Measurements from ENCODE around the gene BRIP1. TPM values are rescaled to one million over a fixed set of nuclear protein-coding genes. Genes with fewer than 3 reads are reported as not detected.

Gene BRIP1
- total RNA-seq, 1 donor from 2014 or later = 66.4 TPM

DNA sequence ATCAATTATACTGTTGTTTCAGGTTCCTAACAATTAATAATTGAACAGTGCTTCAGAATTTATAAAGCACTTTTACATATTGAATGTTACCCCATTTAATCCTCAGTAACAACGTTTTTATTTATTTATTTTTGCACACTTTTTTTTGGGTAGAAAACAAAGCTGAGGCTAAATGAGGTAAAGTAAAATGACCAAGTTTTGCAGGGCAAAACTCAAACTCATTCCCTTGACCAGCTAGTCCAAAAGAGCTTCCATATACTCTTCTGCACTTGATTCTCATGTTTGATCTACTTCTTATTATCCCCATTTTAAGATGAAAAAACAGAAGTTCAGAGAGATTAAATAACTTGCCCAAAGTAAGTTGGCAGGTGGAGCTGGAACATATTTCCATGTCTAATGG, 191.2 kb downstream of the BRIP1 start:
- TF ChIP-seq, protein P1, sequence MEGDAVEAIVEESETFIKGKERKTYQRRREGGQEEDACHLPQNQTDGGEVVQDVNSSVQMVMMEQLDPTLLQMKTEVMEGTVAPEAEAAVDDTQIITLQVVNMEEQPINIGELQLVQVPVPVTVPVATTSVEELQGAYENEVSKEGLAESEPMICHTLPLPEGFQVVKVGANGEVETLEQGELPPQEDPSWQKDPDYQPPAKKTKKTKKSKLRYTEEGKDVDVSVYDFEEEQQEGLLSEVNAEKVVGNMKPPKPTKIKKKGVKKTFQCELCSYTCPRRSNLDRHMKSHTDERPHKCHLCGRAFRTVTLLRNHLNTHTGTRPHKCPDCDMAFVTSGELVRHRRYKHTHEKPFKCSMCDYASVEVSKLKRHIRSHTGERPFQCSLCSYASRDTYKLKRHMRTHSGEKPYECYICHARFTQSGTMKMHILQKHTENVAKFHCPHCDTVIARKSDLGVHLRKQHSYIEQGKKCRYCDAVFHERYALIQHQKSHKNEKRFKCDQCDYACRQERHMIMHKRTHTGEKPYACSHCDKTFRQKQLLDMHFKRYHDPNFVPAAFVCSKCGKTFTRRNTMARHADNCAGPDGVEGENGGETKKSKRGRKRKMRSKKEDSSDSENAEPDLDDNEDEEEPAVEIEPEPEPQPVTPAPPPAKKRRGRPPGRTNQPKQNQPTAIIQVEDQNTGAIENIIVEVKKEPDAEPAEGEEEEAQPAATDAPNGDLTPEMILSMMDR (IDR thresholded peaks at IDR 0.05) = no peak
- no peak for TF ChIP-seq EZH2phosphoT487 (IDR thresholded peaks at IDR 0.05)
- no peak for TF ChIP-seq EZH2 (IDR thresholded peaks at IDR 0.05)
- Histone ChIP-seq H3K4me1 (no peaks in the 10 kb centered on the region), H3K27me3 (no peaks in the 10 kb centered on the region), H3F3A (ENCODE audit: low read depth) (no peaks in the 10 kb centered on the region), H3K9me3 (ENCODE audit: low read depth) (no peaks in the 10 kb centered on the region), H4K20me1 (ENCODE audit: low read depth) (no peaks in the 10 kb centered on the region), H3K4me2 (no peak overlapping the region), H3K9ac (no peak overlapping the region), H3K4me3 (no peak overlapping the region), H3K79me2 (ENCODE audit: low read depth) (no peaks in the 10 kb centered on the region), H3K36me3 (no peaks in the 10 kb centered on the region), H3K27ac (no peak overlapping the region), H2AFZ (replicated peaks) (no peak overlapping the region)
- Mint-ChIP-seq H3K4me1 (no peaks in the 10 kb centered on the region), H3K27ac (no peak overlapping the region), H3K36me3 (no peaks in the 10 kb centered on the region), H3K9me3 (no peaks in the 10 kb centered on the region), H3K4me3 (no peak overlapping the region), H3K27me3 (ENCODE audit: insufficient read depth, low read depth) (no peaks in the 10 kb centered on the region)
- no peak for DNase-seq (ENCODE audit: low spot score)

DNA sequence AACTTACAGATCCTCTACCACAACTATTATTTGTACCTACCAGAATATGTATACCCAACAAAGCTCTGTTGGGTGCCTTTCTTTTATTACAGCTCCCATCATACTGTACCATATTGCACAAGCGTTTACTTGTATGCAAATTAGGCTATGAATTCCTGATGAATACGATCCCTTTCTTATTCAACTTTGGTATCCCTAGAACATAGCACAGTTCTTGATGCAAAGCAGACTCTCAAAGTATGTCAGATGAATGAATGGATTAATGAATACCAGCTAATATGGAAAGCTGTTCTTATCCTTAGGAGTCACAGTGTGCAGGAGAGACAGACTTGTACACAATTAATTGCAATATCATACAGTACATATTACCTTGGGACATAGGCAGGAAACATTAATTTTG, 192.6 kb downstream of the BRIP1 start:
- H3K36me3 ChIP-seq = no peaks in the 10 kb centered on the region
- no peak overlapping the region for H3K4me3 ChIP-seq
- H3K36me3 Mint-ChIP-seq = no peaks in the 10 kb centered on the region
- H4K20me1 ChIP-seq (ENCODE audit: low read depth) = no peaks in the 10 kb centered on the region
- H3K9me3 ChIP-seq (ENCODE audit: low read depth) = no peaks in the 10 kb centered on the region
- H2AFZ ChIP-seq (replicated peaks) = no peak overlapping the region
- H3K27me3 ChIP-seq = no peaks in the 10 kb centered on the region
- no peaks in the 10 kb centered on the region for H3K79me2 ChIP-seq (ENCODE audit: low read depth)
- H3K4me1 ChIP-seq = no peaks in the 10 kb centered on the region
- H3K27ac Mint-ChIP-seq = no peak overlapping the region
- no peaks in the 10 kb centered on the region for H3K4me1 Mint-ChIP-seq
- no peak overlapping the region for H3K27ac ChIP-seq
- DNase-seq (ENCODE audit: low spot score) = no peak
- TF ChIP-seq, protein P1 (IDR thresholded peaks at IDR 0.05) = no peak
- no peak for TF ChIP-seq EZH2phosphoT487 (IDR thresholded peaks at IDR 0.05)
- TF ChIP-seq EZH2 (IDR thresholded peaks at IDR 0.05) = no peak
- no peak overlapping the region for H3K4me3 Mint-ChIP-seq
- no peaks in the 10 kb centered on the region for H3F3A ChIP-seq (ENCODE audit: low read depth)
- H3K4me2 ChIP-seq = no peak overlapping the region
- H3K9me3 Mint-ChIP-seq = no peaks in the 10 kb centered on the region
- H3K27me3 Mint-ChIP-seq (ENCODE audit: insufficient read depth, low read depth) = peaks cover 2% of the 10 kb centered on the region
- H3K9ac ChIP-seq = no peak overlapping the region

DNA sequence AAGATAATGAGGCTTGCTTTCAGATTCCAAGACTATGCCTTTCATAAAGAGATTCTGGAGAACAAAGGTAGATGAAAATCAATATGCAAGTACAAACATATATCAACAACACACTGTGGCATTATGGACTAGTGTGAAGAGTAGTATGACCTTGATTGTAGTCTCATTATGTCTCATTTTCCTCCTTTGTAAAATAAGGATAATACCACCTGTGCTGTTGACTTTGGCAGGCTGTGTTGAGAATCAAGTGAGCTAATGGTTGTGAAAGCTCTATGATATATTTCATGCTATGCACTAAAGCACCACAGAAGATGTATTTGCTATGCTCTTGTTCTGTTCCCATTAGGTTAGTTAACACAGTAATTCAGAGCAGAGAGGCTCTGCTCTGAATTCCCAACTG, 193.8 kb downstream of the BRIP1 start:
- Histone ChIP-seq H3K4me1 (no peaks in the 10 kb centered on the region), H3F3A (ENCODE audit: low read depth) (no peaks in the 10 kb centered on the region), H3K36me3 (no peaks in the 10 kb centered on the region), H3K4me2 (no peak overlapping the region), H2AFZ (replicated peaks) (no peak overlapping the region), H3K27me3 (no peaks in the 10 kb centered on the region), H3K9me3 (ENCODE audit: low read depth) (no peaks in the 10 kb centered on the region), H3K79me2 (ENCODE audit: low read depth) (no peaks in the 10 kb centered on the region), H3K9ac (no peak overlapping the region), H4K20me1 (ENCODE audit: low read depth) (no peaks in the 10 kb centered on the region), H3K27ac (no peak overlapping the region), H3K4me3 (no peak overlapping the region)
- Mint-ChIP-seq H3K27me3 (ENCODE audit: insufficient read depth, low read depth) (peaks cover 2% of the 10 kb centered on the region), H3K27ac (no peak overlapping the region), H3K36me3 (no peaks in the 10 kb centered on the region), H3K4me3 (no peak overlapping the region), H3K9me3 (peaks cover 5% of the 10 kb centered on the region), H3K4me1 (no peaks in the 10 kb centered on the region)
- DNase-seq (ENCODE audit: low spot score) = no peak
- TF ChIP-seq, protein P1 (IDR thresholded peaks at IDR 0.05) = no peak
- TF ChIP-seq EZH2phosphoT487 (IDR thresholded peaks at IDR 0.05) = no peak
- no peak for TF ChIP-seq EZH2 (IDR thresholded peaks at IDR 0.05)
